Measurements from ENCODE around the gene C1orf74.

C1orf74 gene

DNA sequence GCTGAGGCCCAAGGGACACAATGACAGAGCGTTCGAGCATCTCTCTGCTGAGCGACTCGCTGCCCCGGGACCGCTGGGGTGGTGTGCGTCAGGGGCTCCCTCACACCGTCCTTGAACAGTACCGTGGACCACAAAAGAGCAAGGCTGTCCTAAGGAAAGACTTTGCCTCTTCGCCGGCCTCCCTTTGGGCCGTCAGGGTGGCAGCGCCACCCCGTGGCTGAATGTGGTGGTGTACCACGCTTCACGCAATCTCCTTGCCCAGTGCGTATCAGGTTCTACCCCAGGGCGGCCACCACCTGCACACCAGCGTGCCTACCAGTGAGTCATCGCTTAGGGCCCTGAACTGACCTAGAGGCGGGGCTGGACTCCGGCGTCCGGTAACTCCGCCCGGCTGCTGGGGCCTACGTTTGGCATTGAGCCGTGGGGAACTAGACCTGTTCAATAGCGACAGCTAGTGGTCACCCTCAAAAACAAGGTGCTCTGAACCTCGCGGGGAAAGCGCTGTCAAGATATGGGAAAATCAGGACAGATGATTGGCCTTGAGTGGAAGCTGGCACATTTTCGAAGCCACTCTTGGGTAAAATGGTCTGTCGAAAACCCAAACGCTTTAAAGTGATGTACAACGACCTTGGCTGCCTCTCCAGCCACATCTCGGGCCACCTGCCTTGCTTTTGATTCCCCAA is 36.6 kb downstream of the C1orf74 start:
- DNase-seq (ENCODE audit: low read depth in 1 of 2, low spot score in 1 of 2) = peak; percentile 77 to 88

DNA sequence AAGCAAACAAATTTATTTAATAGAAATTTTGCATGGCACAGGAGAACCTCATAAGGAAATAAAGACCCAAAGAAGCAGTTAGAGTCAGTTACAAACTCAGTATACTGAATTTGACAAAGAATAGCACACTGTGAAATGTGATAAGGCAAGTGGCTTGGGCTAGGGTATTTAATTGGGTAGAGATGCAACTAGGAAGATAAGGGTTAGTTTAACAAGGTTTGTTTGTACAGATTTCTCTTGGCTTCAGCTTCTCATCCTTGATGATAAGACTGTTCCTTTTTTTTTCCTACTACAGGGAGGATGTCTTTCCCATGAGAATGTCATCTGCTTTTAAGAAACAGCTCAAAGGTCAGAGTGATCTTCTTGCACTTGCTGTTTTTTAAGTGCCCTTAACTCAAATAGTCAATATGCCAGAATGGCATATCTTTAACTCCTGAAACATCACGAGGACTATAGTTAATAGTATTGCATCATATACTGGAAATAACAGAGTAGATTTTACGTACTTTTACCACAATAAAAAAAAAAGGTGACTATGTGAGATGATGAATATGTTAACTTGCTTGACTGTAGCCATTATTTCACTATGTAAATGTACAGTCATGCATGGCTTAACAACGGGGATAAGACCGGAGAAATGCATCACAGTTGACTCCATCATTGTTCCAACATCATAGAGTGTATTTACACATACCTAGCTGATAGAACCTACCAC is 37.8 kb downstream of the C1orf74 start:
- no peak for DNase-seq (ENCODE audit: low read depth in 1 of 2, low spot score in 1 of 2)

DNA sequence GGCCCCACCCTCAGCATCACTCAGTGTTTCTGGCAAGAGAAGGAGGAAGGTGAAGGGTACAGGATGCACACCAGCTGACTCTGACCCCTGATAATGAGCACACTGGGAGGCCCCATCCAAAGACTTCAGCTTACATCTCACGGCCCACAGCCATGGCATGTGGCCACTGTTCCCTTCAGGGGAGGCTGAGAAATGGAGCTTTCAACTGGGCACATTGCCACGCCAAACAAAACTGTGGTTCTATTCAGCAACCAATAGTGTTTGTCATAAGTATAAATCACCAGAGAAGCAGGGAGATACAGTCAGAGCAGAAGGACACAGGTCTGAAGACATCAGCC is 41.2 kb downstream of the C1orf74 start:
- no peak for DNase-seq (ENCODE audit: low read depth in 1 of 2, low spot score in 1 of 2)

DNA sequence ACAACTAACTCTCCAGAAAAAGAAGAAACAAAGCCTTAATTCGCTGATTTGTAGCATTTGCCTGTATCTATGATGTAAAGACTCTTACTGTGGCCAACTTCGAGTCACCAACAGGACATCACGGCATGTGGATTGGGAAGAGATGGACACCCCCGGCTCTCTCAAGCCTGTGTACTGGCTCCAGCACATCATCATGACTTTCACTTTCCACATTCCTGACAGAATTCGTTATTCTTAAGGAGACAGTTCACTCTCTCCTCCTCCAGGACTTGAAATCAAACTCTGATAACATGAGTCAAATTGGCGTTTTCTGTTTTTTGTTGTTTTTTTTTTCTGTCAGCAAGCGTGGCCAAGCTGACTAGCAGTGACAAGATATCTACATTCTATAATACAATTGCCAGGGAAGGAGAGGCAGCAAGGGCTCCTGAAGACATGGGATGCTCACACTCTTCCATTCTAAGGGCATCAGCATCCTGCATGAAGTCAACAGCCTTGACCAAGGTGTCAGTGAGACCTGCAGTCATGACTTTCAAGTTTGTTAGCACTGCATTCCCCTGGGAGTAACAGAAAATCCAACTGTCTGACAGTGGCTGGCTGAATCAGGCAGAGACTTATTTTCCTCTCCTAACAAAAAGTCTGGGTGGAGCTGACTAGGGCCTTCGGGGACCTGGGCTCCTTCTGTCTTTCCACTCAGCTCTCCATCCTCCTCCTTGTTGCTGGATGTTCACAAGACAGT is 41.8 kb downstream of the C1orf74 start:
- DNase-seq (ENCODE audit: low read depth in 1 of 2, low spot score in 1 of 2) = no peak

DNA sequence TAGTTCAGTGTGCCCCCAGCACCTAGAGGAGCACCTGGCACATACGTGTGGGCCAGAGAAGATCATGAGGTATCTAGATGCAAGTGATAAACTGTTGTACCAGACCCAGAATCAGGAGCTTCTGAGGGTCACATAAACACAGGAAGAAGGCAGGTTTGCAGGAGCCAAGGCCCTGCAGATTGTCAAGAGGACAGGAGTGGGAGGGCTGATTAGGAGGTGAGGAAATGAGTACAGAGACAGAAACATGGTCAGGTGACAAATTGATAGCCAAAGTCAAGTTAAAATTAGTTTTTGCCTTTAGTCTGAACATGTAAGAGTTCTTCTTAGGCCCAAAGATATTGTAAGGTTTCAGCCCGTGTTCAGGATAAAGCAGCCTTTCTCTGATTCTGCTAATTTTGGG is 42.5 kb downstream of the C1orf74 start:
- DNase-seq (ENCODE audit: low read depth in 1 of 2, low spot score in 1 of 2) = no peak

DNA sequence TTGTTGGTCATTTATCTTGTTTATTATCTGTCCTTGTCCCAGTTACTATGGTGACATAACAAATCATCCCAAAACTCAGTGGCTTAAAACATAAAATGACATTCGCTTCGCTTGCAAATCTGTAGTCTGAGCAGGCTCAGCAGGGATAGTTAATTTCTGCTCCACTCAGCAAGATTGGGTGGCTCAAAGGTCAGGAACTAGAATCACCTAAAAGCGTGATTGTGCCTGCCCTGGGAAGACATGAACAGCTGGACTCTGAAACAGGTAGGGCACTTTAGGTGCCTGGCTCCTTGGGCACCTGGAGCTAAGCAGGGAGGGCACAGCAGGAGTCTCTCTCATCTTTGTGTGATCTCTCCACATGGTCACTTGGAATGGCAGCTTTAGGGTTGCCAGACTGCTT is 43.2 kb downstream of the C1orf74 start:
- no peak for DNase-seq (ENCODE audit: low read depth in 1 of 2, low spot score in 1 of 2)

DNA sequence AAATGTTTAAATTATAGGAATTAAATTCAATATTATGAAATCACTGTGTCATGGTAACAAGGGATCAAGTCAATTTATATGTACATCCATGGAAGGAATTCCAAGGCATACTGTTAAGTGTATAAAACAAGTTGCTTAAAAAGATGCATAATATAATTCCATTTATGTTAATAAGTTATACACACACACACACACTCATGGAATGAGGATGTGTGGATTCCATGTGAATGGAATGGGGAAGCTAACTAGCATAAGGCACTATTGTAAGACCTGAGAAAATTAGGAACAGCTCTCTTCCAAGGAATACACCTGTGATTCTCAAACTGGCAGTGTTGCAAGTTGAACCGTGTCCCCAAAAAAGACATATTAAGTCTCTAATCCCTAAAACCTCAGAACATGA is 46.1 kb downstream of the C1orf74 start:
- no peak for DNase-seq (ENCODE audit: low read depth in 1 of 2, low spot score in 1 of 2)

DNA sequence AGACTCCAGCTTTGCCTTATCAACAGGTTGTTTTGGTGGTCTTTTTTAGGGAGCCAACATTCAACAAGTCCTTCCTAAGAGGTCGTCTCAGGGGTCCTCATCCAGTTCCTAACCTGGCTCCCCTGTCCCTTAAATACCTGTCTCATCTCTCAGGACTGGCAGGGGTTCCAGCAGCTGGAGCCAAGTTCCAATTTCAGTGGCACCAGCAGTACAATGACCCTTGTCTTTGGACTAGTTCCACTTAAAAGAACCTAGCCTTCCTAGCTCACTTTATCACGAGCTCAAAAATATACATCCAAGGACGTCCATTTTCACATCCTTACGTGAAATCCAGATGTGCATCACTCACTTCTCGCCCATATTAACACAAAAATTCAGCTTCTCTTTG is 47.2 kb downstream of the C1orf74 start:
- no peak for DNase-seq (ENCODE audit: low read depth in 1 of 2, low spot score in 1 of 2)

DNA sequence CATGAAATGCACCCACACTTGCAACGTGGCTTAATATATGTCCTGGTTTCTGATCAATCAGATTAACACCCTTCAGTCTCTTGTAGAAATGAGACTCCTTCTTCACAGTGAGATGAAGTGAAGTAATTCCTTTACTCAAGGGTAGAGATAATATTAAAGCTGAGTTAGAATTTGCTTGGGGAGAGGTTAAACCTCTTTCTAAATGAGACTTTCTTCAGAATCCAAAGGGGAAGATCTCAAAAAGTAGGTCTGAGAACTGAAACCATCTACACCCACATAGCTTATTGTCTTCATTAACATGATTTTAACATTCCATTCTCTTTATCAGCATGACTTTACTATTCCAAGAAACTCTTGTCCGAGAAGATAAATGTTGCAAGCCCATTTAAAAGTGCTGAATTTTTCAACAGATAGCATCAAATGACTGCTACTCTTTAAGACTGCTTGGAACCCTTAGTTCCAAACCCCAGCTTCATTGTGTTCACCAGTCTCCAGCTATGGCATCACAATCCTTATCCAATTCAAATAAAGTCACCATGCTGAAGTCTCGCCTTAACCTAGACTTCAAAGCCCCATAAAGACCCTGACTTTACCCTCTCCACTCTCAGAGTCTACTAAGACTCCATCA is 47.8 kb downstream of the C1orf74 start:
- no peak for DNase-seq (ENCODE audit: low read depth in 1 of 2, low spot score in 1 of 2)

DNA sequence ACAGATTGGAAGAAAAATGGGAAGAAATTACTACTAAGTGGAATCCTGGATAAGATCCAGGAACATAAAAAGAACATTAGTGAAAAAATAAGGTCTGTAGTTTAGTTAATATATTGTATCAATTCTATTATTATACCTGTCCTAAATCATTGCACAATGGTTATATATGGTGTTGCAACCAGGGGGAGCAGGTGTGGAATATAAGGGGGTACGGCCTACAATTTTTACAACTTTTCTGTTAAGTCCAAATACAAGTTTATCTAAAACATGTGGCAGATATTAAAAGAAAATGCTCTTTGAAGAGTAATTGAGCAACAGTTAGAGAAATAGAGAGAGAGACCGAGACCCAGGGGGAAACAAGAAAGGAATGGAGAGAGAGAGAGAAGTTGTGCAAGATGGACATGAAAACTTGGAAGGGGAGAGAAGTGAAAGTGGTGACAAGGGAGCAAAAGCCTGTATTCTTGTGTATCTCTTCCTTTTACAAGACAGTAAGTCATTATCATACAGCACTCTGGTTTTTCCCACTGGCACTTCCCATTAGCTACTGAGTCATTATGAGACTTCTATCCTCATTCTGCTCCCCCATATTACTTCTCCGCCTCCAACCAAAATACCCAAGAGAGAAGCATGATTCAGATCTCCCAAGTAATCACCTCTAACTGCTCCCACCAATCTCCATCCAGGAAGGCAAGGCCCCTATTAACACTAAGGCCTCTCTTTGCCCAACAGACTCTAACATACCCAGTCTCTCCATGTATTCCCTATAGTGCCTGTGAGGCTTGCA is 50.8 kb downstream of the C1orf74 start:
- no peak for DNase-seq (ENCODE audit: low read depth in 1 of 2, low spot score in 1 of 2)

DNA sequence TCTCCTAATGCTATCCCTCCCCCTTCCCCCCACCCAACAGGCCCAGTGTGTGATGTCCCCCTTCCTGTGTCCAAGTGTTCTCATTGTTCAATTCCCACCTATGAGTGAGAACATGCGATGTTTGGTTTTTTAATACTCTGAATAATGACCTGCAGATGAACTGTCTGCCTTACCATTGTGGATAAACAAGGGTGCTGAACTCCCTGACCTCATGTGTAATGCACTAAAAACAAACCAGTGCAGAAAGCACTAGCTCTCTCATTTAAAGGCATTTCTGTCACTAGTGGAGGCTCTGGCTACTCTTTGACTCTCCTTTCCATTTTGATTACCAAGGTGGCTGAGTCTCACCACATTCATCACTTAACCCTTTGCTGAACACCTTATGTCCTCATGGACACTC is 51.6 kb downstream of the C1orf74 start:
- DNase-seq (ENCODE audit: low read depth in 1 of 2, low spot score in 1 of 2) = no peak

DNA sequence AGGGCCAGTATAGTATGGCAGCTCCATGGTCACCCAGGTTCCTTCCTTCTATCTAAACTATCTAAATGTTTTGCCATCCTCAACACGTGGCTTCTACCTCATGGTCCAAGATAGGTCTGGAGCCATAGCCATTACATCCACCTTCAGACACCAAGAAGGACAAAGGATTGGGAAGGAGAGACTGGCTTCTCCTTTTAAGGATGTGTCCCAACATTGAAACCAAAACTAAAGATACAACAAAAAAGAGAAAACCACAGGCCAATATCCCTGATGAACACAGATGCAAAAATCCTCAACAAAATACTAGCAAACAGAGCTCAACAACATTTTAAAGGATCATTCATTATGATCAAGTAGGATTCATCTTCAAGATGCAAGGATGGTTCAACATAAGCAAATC is 54.9 kb downstream of the C1orf74 start:
- no peak for DNase-seq (ENCODE audit: low read depth in 1 of 2, low spot score in 1 of 2)
